Measurements from ENCODE around the gene SGCD.
A peak's percentile ranks its signal among the peaks of the same experiment; 100 is the strongest.

The SGCD gene

GRCh38 chr5:156522651-156523529 is 195.9 kb downstream of the SGCD start (continued):
- peak; percentile 51; the same call in 1 of the 2 replicates for TF ChIP-seq TSHZ2 (CRISPR knock-in tag; IDR thresholded peaks at IDR 0.05)
- no peak for TF ChIP-seq SNAI2 (CRISPR knock-in tag; IDR thresholded peaks at IDR 0.05)
- TF ChIP-seq ZFP30 (CRISPR knock-in tag; IDR thresholded peaks at IDR 0.05), result no peak
- TF ChIP-seq BACH2 (CRISPR knock-in tag; IDR thresholded peaks at IDR 0.05; ENCODE audit: borderline replicate concordance), result no peak
- TF ChIP-seq GLIS3 (CRISPR knock-in tag; IDR thresholded peaks at IDR 0.05), result no peak
- peak; percentile 100 for TF ChIP-seq ISL1 (CRISPR knock-in tag; IDR thresholded peaks at IDR 0.05)
- TF ChIP-seq ZNF70 (CRISPR knock-in tag; IDR thresholded peaks at IDR 0.05), result no peak
- 0 out of 2 replicates have a peak, but pooled peaks have one; percentile 11 for TF ChIP-seq ZNF8 (CRISPR knock-in tag; IDR thresholded peaks at IDR 0.05)
- TF ChIP-seq TOX (CRISPR knock-in tag; IDR thresholded peaks at IDR 0.05; ENCODE audit: borderline replicate concordance), result no peak

GRCh38 chr5:156523607-156524006 is 196.6 kb downstream of the SGCD start:
- no peak for ATAC-seq
- TF ChIP-seq ZNF8 (CRISPR knock-in tag; IDR thresholded peaks at IDR 0.05) (no peak), ISL1 (CRISPR knock-in tag; IDR thresholded peaks at IDR 0.05) (no peak), ARNTL (CRISPR knock-in tag; IDR thresholded peaks at IDR 0.05; ENCODE audit: borderline replicate concordance, low read depth) (no peak), SNAI2 (CRISPR knock-in tag; IDR thresholded peaks at IDR 0.05) (no peak), ZNF70 (CRISPR knock-in tag; IDR thresholded peaks at IDR 0.05) (no peak), CSRNP3 (CRISPR knock-in tag; IDR thresholded peaks at IDR 0.05) (no peak), ZFP3 (CRISPR knock-in tag; IDR thresholded peaks at IDR 0.05) (no peak), TCF4 (CRISPR knock-in tag; IDR thresholded peaks at IDR 0.05; ENCODE audit: borderline replicate concordance) (no peak), CSDC2 (CRISPR knock-in tag; IDR thresholded peaks at IDR 0.05) (no peak), BACH2 (CRISPR knock-in tag; IDR thresholded peaks at IDR 0.05; ENCODE audit: borderline replicate concordance) (no peak), GLIS3 (CRISPR knock-in tag; IDR thresholded peaks at IDR 0.05) (no peak), ZFP30 (CRISPR knock-in tag; IDR thresholded peaks at IDR 0.05) (no peak)

- ATAC-seq, result no peak
- TF ChIP-seq ZNF565 (CRISPR knock-in tag; conservative IDR thresholded peaks at IDR 0.05; ENCODE audit: low read depth) (no peak), RARB (CRISPR knock-in tag; IDR thresholded peaks at IDR 0.05) (no peak), CREB5 (CRISPR knock-in tag; IDR thresholded peaks at IDR 0.05; ENCODE audit: low read depth) (no peak), CSRNP3 (CRISPR knock-in tag; IDR thresholded peaks at IDR 0.05) (no peak), TCF4 (CRISPR knock-in tag; IDR thresholded peaks at IDR 0.05; ENCODE audit: borderline replicate concordance) (no peak), CSDC2 (CRISPR knock-in tag; IDR thresholded peaks at IDR 0.05) (no peak), ZNF70 (CRISPR knock-in tag; IDR thresholded peaks at IDR 0.05) (no peak), ZNF8 (CRISPR knock-in tag; IDR thresholded peaks at IDR 0.05) (no peak), SNAI2 (CRISPR knock-in tag; IDR thresholded peaks at IDR 0.05) (no peak), ESRRG (CRISPR knock-in tag; IDR thresholded peaks at IDR 0.05) (no peak), OSR1 (CRISPR knock-in tag; IDR thresholded peaks at IDR 0.05) (no peak), GLIS3 (CRISPR knock-in tag; IDR thresholded peaks at IDR 0.05) (no peak), PATZ1 (CRISPR knock-in tag; IDR thresholded peaks at IDR 0.05; ENCODE audit: borderline replicate concordance) (no peak)
Measured at GRCh38 chr5:156526081-156526925, 199.3 kb downstream of the SGCD start.
